ENCODE results near the gene DDX49.
"Not testable (repeated sequence)": the region's sequence is repeated elsewhere in the genome, so short reads cannot be mapped to it uniquely, and the experiment has no call there.

Gene DDX49

GRCh38 chr19:18910801-18911436 is 8.6 kb upstream of the DDX49 start:
- DNase-seq, result no peak

GRCh38 chr19:18912933-18913332 is 6.6 kb upstream of the DDX49 start:
- no peak for DNase-seq

GRCh38 chr19:18913466-18913865 is 6.0 kb upstream of the DDX49 start:
- DNase-seq, result no peak

GRCh38 chr19:18915639-18916038 is 3.9 kb upstream of the DDX49 start:
- peak; percentile 53 to 57 for DNase-seq

- DNase-seq, result not testable (repeated sequence)
Observed at GRCh38 chr19:18917593-18917992, 1.9 kb upstream of the DDX49 start.

- no peak for DNase-seq
Observed at GRCh38 chr19:18919900-18920214, 342 bp downstream of the DDX49 start.

- DNase-seq, result no peak
Observed at GRCh38 chr19:18920400-18920799, 885 bp downstream of the DDX49 start.

GRCh38 chr19:18921593-18921992 is 2.1 kb downstream of the DDX49 start:
- DNase-seq, result no peak

- DNase-seq, result no peak
Observed at GRCh38 chr19:18922228-18922985, 2.9 kb downstream of the DDX49 start.

GRCh38 chr19:18924684-18925213 is 5.2 kb downstream of the DDX49 start:
- no peak for DNase-seq

- no peak for DNase-seq
Observed at GRCh38 chr19:18928018-18928805, 8.7 kb downstream of the DDX49 start.

- no peak for DNase-seq
Observed at GRCh38 chr19:18929311-18929710, 9.8 kb downstream of the DDX49 start.

GRCh38 chr19:18931316-18932162 is 12.0 kb downstream of the DDX49 start:
- no peak for DNase-seq

GRCh38 chr19:18932216-18932841 is 12.8 kb downstream of the DDX49 start:
- DNase-seq, result peak; percentile 91

GRCh38 chr19:18933297-18933696 is 13.8 kb downstream of the DDX49 start:
- DNase-seq, result no peak

- no peak for DNase-seq
Observed at GRCh38 chr19:18939163-18939562, 19.6 kb downstream of the DDX49 start.

GRCh38 chr19:18939922-18940768 is 20.6 kb downstream of the DDX49 start:
- peak in 1 of 2 experiments; percentile 45 for DNase-seq

GRCh38 chr19:18940769-18941627 is 21.5 kb downstream of the DDX49 start, which contains the start of gene HOMER3:
Gene HOMER3, minus strand, starts transcription at chr19:18941217. Its CDS starts 2,235 bp downstream, at chr19:18938982.
- peak; percentile 85 to 87 for DNase-seq

- DNase-seq, result no peak
Observed at GRCh38 chr19:18941628-18942354, 22.3 kb downstream of the DDX49 start.
